HepG2 (cell line): ENCODE results near the gene MAML1.
A peak's percentile ranks its signal among the peaks of the same experiment; 100 is the strongest.

Experiments
- ATF1 ChIP-seq: IDR thresholded peaks from 2 replicates; pipeline ENCODE4 v1.6.1; 2016; ENCODE audit warnings: mild to moderate bottlenecking, control low read depth
- BCL6 ChIP-seq: IDR thresholded peaks from 2 replicates; pipeline ENCODE4 v1.6.1; 2016; ENCODE audit warnings: missing genetic modification reagents, missing compliant biosample characterization
- CHD2 ChIP-seq: IDR thresholded peaks from 2 replicates; pipeline ENCODE4 v1.6.1; 2011; ENCODE audit warnings: low read depth, low read length, improper control_type of control experiment
- EZH2 ChIP-seq: conservative IDR thresholded peaks from 2 replicates; pipeline ENCODE4 v1.6.1; 2012; ENCODE audit warnings: mild to moderate bottlenecking, low read depth, low read length, moderate library complexity
- PCBP2 ChIP-seq: fragments of 200-400 bp; formaldehyde crosslinking; optimal IDR thresholded peaks from 2 replicates; pipeline ENCODE3; 2018; ENCODE audit warnings: low read length, low read depth; ENCODE audit not compliant: poor library complexity, severe bottlenecking
- REST ChIP-seq, 2 experiments: IDR thresholded peaks; 2 replicates each; pipeline ENCODE4 v1.6.1; 2011 to 2012; ENCODE audit warnings: low read length in 2 of 2, borderline replicate concordance in 1 of 2, low read depth in 1 of 2, mild to moderate bottlenecking in 1 of 2, moderate library complexity in 1 of 2
- TCF7L2 ChIP-seq: IDR thresholded peaks from 2 replicates; pipeline ENCODE4 v1.6.1; 2011; ENCODE audit warnings: mild to moderate bottlenecking, low read depth, low read length, moderate library complexity
- ZNF274 ChIP-seq: sonication (generic); formaldehyde crosslinking; IDR thresholded peaks from 2 replicates; pipeline ENCODE4 v1.5.1; 2020; ENCODE audit warnings: mild to moderate bottlenecking, missing genetic modification reagents
- ZNF564 ChIP-seq: sonication (generic); formaldehyde crosslinking; IDR thresholded peaks from 2 replicates; pipeline ENCODE4 v1.8.1; 2023; ENCODE audit warnings: mild to moderate bottlenecking, missing genetic modification reagents
- ZNF629 ChIP-seq: sonication (generic); formaldehyde crosslinking; conservative IDR thresholded peaks from 2 replicates; pipeline ENCODE4 v1.5.0; 2020; ENCODE audit warnings: missing genetic modification reagents
- TF ChIP-seq, protein P1 (sequence below): sonication (generic); formaldehyde crosslinking; IDR thresholded peaks from 2 replicates; pipeline ENCODE4 v1.5.0; 2020; ENCODE audit warnings: mild to moderate bottlenecking, missing genetic modification reagents, moderate library complexity
- TF ChIP-seq, protein P2 (sequence below): sonication (generic); formaldehyde crosslinking; IDR thresholded peaks from 2 replicates; pipeline ENCODE4 v1.4.0; 2020; ENCODE audit warnings: missing genetic modification reagents

DNA sequence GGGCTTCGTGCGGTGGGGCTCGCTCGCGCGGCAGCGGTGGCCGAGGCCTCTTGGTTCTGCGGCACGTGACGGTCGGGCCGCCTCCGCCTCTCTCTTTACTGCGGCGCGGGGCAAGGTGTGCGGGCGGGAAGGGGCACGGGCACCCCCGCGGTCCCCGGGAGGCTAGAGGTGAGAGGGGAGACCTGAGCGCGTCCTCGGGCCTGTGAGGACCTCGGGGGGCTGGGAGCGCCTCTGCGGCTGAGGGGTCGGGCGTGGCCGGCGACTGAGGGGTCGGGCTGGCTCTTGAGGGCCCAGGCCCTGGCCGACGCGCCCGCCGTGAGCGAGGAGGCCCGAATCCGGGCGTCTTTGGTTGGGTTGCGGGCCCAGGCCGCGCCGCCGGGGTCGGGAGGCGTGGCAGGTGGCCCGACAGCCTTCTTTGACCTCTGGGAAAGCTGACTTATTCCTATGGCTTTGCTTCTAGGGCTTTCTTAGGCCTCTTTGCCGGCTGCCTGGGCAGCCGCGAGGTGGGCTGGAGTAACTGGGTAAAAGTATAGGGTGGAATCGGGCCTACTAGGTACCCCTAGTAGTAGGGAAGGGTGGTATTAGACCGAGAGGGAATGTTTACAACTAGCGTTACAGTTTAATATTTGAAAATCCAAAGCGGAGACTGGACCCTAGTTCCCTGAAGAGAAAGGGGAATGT lies 33.5 kb upstream of the MAML1 start, which contains the start of gene CANX:
- TF ChIP-seq EZH2 = no peak
- no peak for TF ChIP-seq PCBP2
- no peak for TF ChIP-seq REST (IDR thresholded peaks at IDR 0.05; ENCODE audit: borderline replicate concordance in 1 of 2, low read depth in 1 of 2, low read length in 2 of 2)
- no peak for TF ChIP-seq TCF7L2
- no peak for TF ChIP-seq BCL6 (CRISPR knock-in tag)
- TF ChIP-seq ZNF629 (CRISPR knock-in tag) = no peak
- TF ChIP-seq, protein P1, sequence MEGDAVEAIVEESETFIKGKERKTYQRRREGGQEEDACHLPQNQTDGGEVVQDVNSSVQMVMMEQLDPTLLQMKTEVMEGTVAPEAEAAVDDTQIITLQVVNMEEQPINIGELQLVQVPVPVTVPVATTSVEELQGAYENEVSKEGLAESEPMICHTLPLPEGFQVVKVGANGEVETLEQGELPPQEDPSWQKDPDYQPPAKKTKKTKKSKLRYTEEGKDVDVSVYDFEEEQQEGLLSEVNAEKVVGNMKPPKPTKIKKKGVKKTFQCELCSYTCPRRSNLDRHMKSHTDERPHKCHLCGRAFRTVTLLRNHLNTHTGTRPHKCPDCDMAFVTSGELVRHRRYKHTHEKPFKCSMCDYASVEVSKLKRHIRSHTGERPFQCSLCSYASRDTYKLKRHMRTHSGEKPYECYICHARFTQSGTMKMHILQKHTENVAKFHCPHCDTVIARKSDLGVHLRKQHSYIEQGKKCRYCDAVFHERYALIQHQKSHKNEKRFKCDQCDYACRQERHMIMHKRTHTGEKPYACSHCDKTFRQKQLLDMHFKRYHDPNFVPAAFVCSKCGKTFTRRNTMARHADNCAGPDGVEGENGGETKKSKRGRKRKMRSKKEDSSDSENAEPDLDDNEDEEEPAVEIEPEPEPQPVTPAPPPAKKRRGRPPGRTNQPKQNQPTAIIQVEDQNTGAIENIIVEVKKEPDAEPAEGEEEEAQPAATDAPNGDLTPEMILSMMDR = no peak
- peak; percentile 77; the same call in 1 of the 2 replicates for TF ChIP-seq ZNF564
- no peak for TF ChIP-seq ZNF274 (CRISPR knock-in tag)
- TF ChIP-seq, protein P2, sequence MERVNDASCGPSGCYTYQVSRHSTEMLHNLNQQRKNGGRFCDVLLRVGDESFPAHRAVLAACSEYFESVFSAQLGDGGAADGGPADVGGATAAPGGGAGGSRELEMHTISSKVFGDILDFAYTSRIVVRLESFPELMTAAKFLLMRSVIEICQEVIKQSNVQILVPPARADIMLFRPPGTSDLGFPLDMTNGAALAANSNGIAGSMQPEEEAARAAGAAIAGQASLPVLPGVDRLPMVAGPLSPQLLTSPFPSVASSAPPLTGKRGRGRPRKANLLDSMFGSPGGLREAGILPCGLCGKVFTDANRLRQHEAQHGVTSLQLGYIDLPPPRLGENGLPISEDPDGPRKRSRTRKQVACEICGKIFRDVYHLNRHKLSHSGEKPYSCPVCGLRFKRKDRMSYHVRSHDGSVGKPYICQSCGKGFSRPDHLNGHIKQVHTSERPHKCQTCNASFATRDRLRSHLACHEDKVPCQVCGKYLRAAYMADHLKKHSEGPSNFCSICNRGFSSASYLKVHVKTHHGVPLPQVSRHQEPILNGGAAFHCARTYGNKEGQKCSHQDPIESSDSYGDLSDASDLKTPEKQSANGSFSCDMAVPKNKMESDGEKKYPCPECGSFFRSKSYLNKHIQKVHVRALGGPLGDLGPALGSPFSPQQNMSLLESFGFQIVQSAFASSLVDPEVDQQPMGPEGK (CRISPR knock-in tag) = peak; percentile 10; the same call in 1 of the 2 replicates
- no peak for TF ChIP-seq ATF1
- TF ChIP-seq CHD2 = no peak
